ENCODE results near the gene SFXN3.
"Not testable (repeated sequence)": the region's sequence is repeated elsewhere in the genome, so short reads cannot be mapped to it uniquely, and the experiment has no call there.

The SFXN3 gene

GRCh38 chr10:101016814-101017213 lies 14.2 kb upstream of the SFXN3 start:
- DNase-seq, result no peak

GRCh38 chr10:101018118-101018599 lies 12.9 kb upstream of the SFXN3 start:
- no peak for DNase-seq

GRCh38 chr10:101018600-101019439 lies 12.2 kb upstream of the SFXN3 start:
- DNase-seq, result peak; percentile 85

- no peak for DNase-seq
These were observed 11.7 kb upstream of the SFXN3 start for GRCh38 chr10:101019440-101019703.

- no peak for DNase-seq
These were observed 10.5 kb upstream of the SFXN3 start for GRCh38 chr10:101020427-101021075.

- no peak for DNase-seq
These were observed 9.8 kb upstream of the SFXN3 start for GRCh38 chr10:101021239-101021638.

GRCh38 chr10:101021692-101022251 lies 9.3 kb upstream of the SFXN3 start:
- no peak for DNase-seq

- DNase-seq, result no peak
These were observed 7.9 kb upstream of the SFXN3 start for GRCh38 chr10:101022967-101023705.

GRCh38 chr10:101027106-101027720 lies 3.8 kb upstream of the SFXN3 start:
- DNase-seq, result no peak

- no peak for DNase-seq
These were observed 2.3 kb upstream of the SFXN3 start for GRCh38 chr10:101028446-101029337.

- no peak for DNase-seq
These were observed 1.3 kb upstream of the SFXN3 start for GRCh38 chr10:101029520-101030295.

GRCh38 chr10:101030496-101031127 lies 422 bp upstream of the SFXN3 start:
- no peak for DNase-seq

GRCh38 chr10:101031796-101032636 lies 982 bp downstream of the SFXN3 start:
- DNase-seq, result peak; percentile 54

GRCh38 chr10:101032637-101033224 lies 1.7 kb downstream of the SFXN3 start:
- no peak for DNase-seq

GRCh38 chr10:101033276-101033675 lies 2.2 kb downstream of the SFXN3 start:
- DNase-seq, result no peak

- not testable (repeated sequence) for DNase-seq
These were observed 3.4 kb downstream of the SFXN3 start for GRCh38 chr10:101034404-101034803.

GRCh38 chr10:101035314-101035713 lies 4.3 kb downstream of the SFXN3 start:
- no peak for DNase-seq

GRCh38 chr10:101035916-101036702 lies 5.1 kb downstream of the SFXN3 start:
- no peak for DNase-seq
